Endothelial cell of umbilical vein (primary cell): ENCODE data around the gene GLYAT.

Experiments used
- CTCF ChIP-seq, 2 donors: IDR thresholded peaks; 1 replicate in 1 of 2; 2 replicates in 1 of 2; pipeline ENCODE4 v1.5.1; 2011; ENCODE audit warnings: low read length in 2 of 2, mild to moderate bottlenecking in 2 of 2, moderate library complexity in 2 of 2, control low read depth in 1 of 2, inconsistent platforms in 1 of 2, low read depth in 1 of 2; ENCODE audit not compliant: insufficient read depth in 1 of 2; ENCODE audit errors: extremely low read depth in 1 of 2
- EZH2 ChIP-seq: IDR thresholded peaks from 2 replicates; pipeline ENCODE4 v1.6.1; 2012; ENCODE audit warnings: borderline replicate concordance, low read depth, mild to moderate bottlenecking, moderate library complexity, low read length, inconsistent platforms; ENCODE audit not compliant: severe bottlenecking
- FOS ChIP-seq: IDR thresholded peaks from 2 replicates; pipeline ENCODE4 v1.6.1; 2011; ENCODE audit warnings: mild to moderate bottlenecking, low read length, moderate library complexity, borderline replicate concordance; ENCODE audit not compliant: insufficient read depth
- GATA2 ChIP-seq: IDR thresholded peaks from 2 replicates; pipeline ENCODE4 v1.7.0; 2011; ENCODE audit warnings: low read depth, mild to moderate bottlenecking, moderate library complexity, mixed read lengths, low read length; ENCODE audit not compliant: insufficient read length, insufficient read depth
- MAX ChIP-seq: IDR thresholded peaks from 2 replicates; pipeline ENCODE4 v1.6.1; 2011; ENCODE audit not compliant: insufficient read depth, insufficient read length
- MYC ChIP-seq: IDR thresholded peaks from one replicate; pipeline ENCODE4 v1.6.1; 2011; ENCODE audit warnings: mild to moderate bottlenecking, low read depth, low read length
- POLR2A ChIP-seq: IDR thresholded peaks from 2 replicates; pipeline ENCODE4 v1.6.1; 2012; ENCODE audit warnings: low read depth, mild to moderate bottlenecking, control low read depth, low read length
- POLR2AphosphoS5 ChIP-seq: IDR thresholded peaks from 2 replicates; pipeline ENCODE4 v1.6.1; 2012; ENCODE audit warnings: low read depth, mild to moderate bottlenecking, control low read depth, low read length, moderate library complexity; ENCODE audit not compliant: insufficient read depth

- no peak for TF ChIP-seq CTCF (IDR thresholded peaks at IDR 0.05; ENCODE audit: extremely low read depth in 1 of 2, insufficient read depth in 1 of 2, low read depth in 1 of 2, low read length in 2 of 2)
- TF ChIP-seq EZH2: no peak
- TF ChIP-seq POLR2A: no peak
- TF ChIP-seq GATA2: no peak
- no peak for TF ChIP-seq POLR2AphosphoS5
- no peak for TF ChIP-seq FOS
- TF ChIP-seq MYC: no peak
- no peak for TF ChIP-seq MAX
These were observed 40.1 kb downstream of the GLYAT start for GRCh38 chr11:58691675-58692074.
